NCI-H1694 (cell line): Measurements from ENCODE around the gene RASSF4.

Experiments used
- DNase-seq: peaks from one replicate; lab custom pipeline; 2025; lab: John Stamatoyannopoulos, UW

Gene RASSF4

DNA sequence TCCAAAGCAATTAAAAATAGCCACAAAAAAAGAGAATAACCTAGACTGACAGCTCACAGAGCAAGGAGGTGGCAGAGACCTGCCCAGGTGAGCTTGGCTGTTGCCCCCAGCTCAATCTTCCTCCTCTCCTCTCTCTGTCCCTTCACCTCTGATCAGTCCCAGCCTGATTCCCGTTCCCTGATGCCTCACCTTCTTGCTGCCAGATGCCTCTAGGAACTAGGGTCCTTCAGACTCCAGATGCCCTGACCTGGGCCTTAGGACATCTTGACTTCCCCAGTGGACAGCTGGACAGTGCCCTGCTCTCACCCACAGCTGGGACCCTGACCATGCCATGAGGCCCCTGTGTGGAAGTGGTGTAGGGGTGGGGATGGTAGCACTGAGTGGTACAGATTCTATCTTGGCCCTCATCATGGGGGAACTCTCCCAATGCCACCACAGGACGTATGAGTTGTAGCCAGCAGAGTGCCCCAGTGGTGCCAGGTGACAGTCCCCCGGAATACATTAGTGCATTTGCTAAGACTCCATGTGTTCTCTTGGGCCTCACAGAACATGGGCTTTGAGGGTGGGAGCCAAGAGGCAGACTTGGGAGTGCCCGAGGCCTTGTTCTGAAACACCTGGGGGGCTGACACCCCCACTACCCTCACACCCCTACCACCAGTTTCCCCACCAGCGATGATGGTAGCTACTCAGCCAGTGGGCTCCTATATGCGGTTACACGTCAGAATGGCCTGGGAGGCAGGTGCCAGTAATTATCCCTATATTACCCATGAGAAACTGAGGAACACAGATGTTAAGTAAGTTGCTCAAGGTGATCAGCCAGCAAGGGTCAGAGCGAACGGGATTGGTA lies 17.0 kb downstream of the RASSF4 start:
- no peak for DNase-seq

- DNase-seq, result no peak
Measured at GRCh38 chr10:44977287-44978212, 17.9 kb downstream of the RASSF4 start.

- DNase-seq, result no peak
Measured at GRCh38 chr10:44978213-44978569, 18.6 kb downstream of the RASSF4 start.

- peak; percentile 95 for DNase-seq
Measured at GRCh38 chr10:44978570-44979280, 19.1 kb downstream of the RASSF4 start, which contains the start of gene DEPP1. DEPP1 (minus strand) TSS chr10:44978809; CDS start chr10:44978030, 779 bp downstream.

DNA sequence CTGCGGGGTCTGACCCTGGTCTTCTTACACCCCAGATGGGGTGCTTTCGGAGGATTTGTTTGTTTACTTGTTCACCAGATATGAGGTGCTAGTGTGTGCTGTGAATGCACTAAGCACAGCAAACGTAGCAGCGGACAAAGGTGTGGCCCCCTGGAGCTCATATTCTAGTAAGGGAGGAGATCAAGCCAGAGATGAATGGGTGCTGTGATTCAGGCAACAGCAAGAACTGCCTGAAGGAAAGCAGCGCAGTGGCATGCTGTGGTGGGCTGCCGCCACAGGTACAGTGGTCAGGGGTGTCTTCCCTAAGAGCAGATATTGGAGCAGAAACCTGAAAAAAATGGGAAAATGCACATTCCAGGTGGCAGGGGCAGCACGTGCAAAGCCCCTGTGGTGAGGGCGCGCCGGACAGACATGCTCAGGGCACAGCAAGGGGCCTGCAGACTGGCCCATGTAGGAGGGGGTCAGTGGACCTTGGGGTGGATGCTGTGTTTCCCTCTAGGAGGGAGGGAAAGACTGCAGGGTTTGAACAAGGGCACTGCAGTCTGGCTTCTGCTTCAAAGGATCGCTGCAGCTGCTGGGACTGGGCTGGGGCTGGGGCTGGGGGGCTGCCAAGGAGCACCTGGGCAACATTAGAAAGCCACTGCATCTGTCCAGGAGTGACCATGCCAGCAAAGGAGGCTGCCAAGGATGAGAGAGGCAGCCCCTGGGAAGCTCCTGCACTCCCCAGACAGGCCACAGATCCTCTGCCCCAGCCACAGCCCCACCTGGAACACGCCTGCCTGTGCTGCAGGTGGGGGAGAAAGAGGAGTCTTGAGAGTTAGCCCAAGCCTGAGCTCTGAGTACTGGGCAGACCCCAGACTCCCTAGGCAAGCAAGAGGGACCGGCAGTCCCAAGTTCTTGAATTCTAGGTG lies 19.9 kb downstream of the RASSF4 start:
- DNase-seq, result no peak

DNA sequence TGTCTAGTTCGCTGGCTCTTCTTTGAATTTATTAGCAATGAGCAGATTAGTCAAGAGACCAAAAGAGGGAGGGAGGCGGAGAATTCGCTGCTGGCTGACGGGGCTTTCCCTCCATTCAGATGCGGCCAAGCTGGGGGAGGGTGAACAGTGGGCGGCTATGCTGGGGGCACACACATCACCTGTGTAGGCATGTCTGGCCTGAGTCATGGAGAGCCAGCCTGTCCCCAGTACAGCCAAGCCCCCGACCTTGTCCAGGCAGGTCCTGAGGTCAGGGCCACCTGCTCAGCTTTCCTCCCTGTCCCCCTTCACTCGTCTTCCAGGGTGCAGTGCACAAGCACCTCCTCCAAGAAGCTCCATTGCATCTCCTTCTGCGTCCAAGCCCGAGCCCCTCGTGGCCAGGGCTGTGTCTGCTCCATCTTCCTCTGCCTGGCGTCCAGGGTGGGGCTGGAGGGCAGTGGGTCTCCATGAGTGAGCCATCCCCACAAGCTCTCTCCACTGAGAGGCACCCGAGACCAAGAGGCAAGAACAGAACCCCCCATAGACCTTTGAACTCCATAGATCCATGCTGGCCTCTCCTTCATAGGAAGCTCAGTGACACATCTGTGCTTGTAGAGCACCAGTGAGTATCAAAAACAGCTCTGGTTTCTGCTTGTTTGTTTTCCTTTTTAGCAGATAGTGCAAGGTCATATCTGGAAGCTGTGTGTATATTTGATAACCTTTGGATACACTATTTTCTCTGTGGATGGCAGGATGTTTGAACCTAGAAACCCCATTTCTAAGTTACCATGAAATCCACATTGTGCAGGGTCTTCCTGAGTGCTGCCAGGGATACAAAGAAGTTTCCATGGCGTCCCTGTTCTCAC lies 20.9 kb downstream of the RASSF4 start:
- DNase-seq, result no peak

DNA sequence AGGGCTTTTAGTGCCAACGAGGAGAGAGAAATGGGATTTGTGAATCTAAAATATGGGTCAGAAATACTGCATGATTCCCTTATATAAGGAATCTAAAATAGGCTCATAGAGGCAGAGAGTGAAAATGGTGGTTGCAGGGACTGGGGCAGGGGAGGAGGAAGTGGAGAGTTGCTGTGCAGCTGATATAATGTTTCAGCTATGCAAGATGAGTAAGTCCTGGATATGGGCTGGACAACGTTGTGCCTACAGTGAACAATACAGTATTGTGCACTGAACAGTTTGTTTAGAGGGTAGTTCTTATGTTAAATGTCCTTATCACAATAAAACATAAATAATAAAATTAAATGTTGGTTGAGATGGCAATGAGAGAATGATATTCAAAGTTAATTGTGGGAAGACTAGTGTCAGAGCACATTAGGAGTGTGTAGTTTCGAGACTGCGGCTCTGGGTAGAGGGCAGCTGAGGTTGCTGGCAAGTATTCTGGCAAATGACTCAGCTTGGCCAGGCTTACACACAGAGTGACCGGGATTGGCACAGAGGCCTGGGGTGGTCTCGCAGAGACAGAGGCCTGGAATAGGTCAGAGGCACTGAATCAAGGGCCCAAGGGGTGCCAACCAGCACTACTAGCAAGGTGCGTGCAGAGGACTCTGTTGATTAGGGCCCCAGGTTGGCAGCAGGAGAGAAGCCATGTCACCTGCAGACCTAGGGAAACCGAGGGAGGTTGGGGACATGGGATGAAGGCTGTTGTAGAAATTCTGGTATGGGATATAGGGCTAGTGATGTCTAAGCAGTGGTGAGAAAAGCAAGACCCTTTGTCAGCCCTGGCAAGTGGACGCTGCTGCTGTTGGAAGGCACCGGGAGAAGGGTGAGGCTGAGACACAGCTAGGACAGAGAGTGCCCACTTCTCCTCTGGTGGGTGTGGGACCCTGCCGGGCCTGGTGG lies 21.8 kb downstream of the RASSF4 start:
- no peak for DNase-seq

GRCh38 chr10:44982114-44982460 lies 22.5 kb downstream of the RASSF4 start:
- no peak for DNase-seq

GRCh38 chr10:44982496-44982895 lies 22.9 kb downstream of the RASSF4 start:
- no peak for DNase-seq

DNA sequence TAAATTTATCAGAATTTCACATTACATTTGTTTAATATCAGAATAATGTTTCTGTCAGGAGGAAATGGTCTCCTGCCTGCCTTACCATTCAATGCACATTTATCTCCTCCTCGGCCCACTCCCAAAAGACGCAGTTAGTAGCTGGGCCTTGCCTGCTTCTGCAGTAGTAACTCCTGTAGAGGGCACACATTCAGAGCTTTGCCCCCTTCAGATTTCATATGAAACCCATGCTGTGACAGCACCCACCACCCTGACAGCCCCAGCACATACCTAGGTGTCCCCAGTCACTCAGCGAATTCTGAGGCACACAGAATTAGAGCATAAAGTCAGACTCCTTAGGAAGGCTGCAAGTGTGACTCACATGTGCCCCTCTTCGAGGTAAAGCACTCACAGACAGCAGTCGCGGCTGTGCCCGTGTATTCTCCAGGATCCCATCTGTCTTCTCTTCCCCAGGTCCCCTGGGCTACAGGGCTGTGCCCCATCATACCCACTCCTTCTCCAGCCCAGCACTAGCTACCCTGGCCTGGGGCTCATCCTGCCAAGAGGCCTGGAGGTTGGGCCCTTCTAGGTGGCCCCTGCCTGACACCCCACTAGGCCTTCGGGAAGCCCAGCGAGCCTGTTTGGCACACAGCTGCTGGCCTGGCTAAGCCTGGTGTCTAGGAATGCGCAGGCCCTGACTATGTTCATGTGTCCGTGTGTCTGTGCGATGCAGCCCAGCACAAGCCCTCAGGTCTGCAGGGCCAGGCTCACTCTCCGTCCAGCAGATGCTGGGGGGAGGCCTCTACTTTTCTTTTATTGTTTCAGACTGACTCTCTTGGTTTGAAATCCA lies 23.7 kb downstream of the RASSF4 start:
- no peak for DNase-seq

- no peak for DNase-seq
Measured at GRCh38 chr10:44983895-44984278, 24.3 kb downstream of the RASSF4 start.

- DNase-seq, result no peak
Measured at GRCh38 chr10:44984671-44985101, 25.1 kb downstream of the RASSF4 start.

- no peak for DNase-seq
Measured at GRCh38 chr10:44985175-44985681, 25.6 kb downstream of the RASSF4 start.

- DNase-seq, result no peak
Measured at GRCh38 chr10:44986179-44986578, 26.6 kb downstream of the RASSF4 start.

DNA sequence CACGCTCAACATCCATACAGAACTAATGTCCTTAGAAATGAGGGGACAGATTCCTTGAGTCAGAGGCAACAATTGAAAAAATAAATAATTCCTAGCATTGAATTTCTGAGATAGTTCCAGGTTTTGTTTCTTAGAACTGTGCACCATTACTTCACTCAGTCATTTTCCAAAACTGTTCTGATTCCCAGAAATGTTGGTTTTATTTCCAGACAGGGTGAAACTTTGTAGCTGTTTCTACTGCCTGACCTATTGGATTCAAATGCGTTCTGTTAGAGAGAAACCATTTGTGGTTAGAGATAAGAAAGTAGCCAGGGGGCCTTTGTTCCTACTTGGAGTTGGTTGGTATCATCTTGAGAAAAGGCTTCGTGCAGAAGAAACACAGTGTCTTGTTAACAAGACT lies 27.1 kb downstream of the RASSF4 start:
- no peak for DNase-seq

GRCh38 chr10:44988957-44989585 lies 29.5 kb downstream of the RASSF4 start:
- no peak for DNase-seq

GRCh38 chr10:44989597-44990301 lies 30.1 kb downstream of the RASSF4 start:
- no peak for DNase-seq
